H1 (cell line): ENCODE results near the gene ZC3H14. TPM values are rescaled to one million over a fixed set of nuclear protein-coding genes. Genes with fewer than 3 reads are reported as not detected.

Source experiments
- ATF2 ChIP-seq: IDR thresholded peaks from 2 replicates; pipeline ENCODE4 v1.6.1; 2012; ENCODE audit warnings: low read length, inconsistent platforms
- CHD1 ChIP-seq: IDR thresholded peaks from 2 replicates; pipeline ENCODE4 v1.6.1; 2012; ENCODE audit warnings: low read depth, low read length, improper control_type of control experiment
- YY1 ChIP-seq: IDR thresholded peaks from 2 replicates; pipeline ENCODE4 v1.6.1; 2011; ENCODE audit warnings: low read depth, mild to moderate bottlenecking, low read length
- polyA plus RNA-seq, 7 experiments: library from polyadenylated mRNA; depleted of rRNA in 3 of 7; stranded (reverse) in 5 of 7; unstranded in 2 of 7; fragments of >200 nt in 5 of 7; fragments of 200-250 nt in 2 of 7; gene quantifications; 1 replicate in 5 of 7; 2 replicates in 1 of 7; 4 replicates in 1 of 7; pipeline versions ENCODE4 v1.2.1 to v1.2.3, GENCODE V29; 2011 to 2013; ENCODE audit warnings: missing spikeins in 2 of 7, mixed read lengths in 2 of 7
- total RNA-seq: library from RNA; stranded (reverse); fragmentation: NEBNext Ultra II Directional; extraction: Animal tissue kit (Norgen Biotek cat#: 25700); gene quantifications from 2 replicates; pipeline ENCODE4 v1.2.1, GENCODE V29; 2021

ZC3H14 gene
- total and polyA plus RNA-seq, 2 of the 8 experiments (the other 6 are each of a cell fraction or from before 2014, with no cell fraction given), result 86.0 to 99.1 TPM

GRCh38 chr14:88547386-88547780, 15.5 kb upstream of the ZC3H14 start (continued):
- TF ChIP-seq ATF2 (no peak), CHD1 (no peak), YY1 (no peak)
- TF ChIP-seq, all 59 proteins: peak for 0
